Measurements from ENCODE around the gene FKBP11. TPM values are rescaled to one million over a fixed set of nuclear protein-coding genes. Genes with fewer than 3 reads are reported as not detected.
A peak's percentile ranks its signal among the peaks of the same experiment; 100 is the strongest.

FKBP11 gene
- total and polyA plus RNA-seq, 7 experiments from 2014 or later: 40.3 to 83.7 (median 55.3) TPM

DNA sequence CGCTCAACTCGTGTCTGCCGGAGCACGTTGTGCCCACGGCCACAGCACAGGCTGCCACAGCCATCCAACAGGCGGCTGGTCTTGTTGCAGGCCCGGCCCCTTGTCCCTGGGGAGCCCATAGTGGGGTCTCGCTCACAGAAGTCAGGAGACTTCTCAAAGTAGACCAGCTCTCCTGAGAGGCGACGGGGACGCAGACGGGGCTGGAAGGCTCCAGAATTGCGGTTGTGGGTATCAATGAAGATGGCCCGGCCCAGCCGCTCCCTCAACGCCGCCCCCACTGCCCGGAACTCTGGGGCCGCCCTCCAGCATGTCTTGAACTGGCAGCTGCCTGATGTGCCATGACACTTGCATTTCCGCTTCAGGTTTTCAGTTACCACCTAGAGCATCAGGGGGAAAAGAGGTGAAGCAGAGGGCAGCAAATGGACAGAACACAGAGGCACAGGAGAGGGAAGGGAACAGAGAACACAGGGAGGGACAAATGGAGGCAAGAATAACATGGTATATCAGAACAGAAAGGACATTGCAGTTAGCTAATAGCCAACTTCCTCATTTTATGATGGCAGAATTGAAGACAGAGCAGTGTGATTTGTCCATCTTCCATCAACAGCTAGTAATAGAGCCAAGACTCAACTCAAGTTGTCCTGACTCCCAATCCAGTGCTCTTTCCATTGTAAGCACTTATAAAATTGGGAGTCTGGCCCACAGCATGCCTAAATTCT lies 41.0 kb upstream of the FKBP11 start:
- Histone ChIP-seq H3K4me1 (ENCODE audit: control insufficient read depth in 2 of 2, insufficient read depth in 2 of 2, low read length in 2 of 2) (peaks cover 14 to 26% of the 10 kb centered on the region in 2 donors), H3K27ac (ENCODE audit: low read depth, low read length) (no peak overlapping the region), H3K9me3 (ENCODE audit: control insufficient read depth in 2 of 3, low read length in 3 of 3) (no peaks in the 10 kb centered on the region), H3K27me3 (ENCODE audit: control insufficient read depth in 2 of 2, insufficient read depth in 2 of 2, low read length in 2 of 2) (peaks cover 0 to 11% of the 10 kb centered on the region in 2 donors), H3K36me3 (ENCODE audit: control insufficient read depth in 2 of 3, insufficient read depth in 3 of 3, low read length in 3 of 3) (no peaks in the 10 kb centered on the region), H3K4me3 (ENCODE audit: low read length) (no peak overlapping the region)
- Mint-ChIP-seq H3K4me3 (no peak overlapping the region), H3K27me3 (peaks cover 9 to 62% (median 11%) of the 10 kb centered on the region in 5 donors), H3K27ac (no peak overlapping the region), H3K9me3 (no peaks in the 10 kb centered on the region), H3K36me3 (no peaks in the 10 kb centered on the region), H3K4me1 (peaks cover 8 to 24% (median 12%) of the 10 kb centered on the region in 7 donors)
- DNase-seq (no peak), ATAC-seq (no peak)
- POLR2A ChIA-PET: interaction anchor here (0.6 kb wide), 1 partner anchor 98 kb away, joined by 3 read pairs; no protein-coding TSS in a partner anchor
- CTCF ChIA-PET: interaction anchor here (0.8 to 1.2 kb wide), 2 partner anchors 22 to 30 kb away, joined by 3 read pairs; no protein-coding TSS in a partner anchor
- intact Hi-C loops (cut with micrococcal nuclease): no loop called here

DNA sequence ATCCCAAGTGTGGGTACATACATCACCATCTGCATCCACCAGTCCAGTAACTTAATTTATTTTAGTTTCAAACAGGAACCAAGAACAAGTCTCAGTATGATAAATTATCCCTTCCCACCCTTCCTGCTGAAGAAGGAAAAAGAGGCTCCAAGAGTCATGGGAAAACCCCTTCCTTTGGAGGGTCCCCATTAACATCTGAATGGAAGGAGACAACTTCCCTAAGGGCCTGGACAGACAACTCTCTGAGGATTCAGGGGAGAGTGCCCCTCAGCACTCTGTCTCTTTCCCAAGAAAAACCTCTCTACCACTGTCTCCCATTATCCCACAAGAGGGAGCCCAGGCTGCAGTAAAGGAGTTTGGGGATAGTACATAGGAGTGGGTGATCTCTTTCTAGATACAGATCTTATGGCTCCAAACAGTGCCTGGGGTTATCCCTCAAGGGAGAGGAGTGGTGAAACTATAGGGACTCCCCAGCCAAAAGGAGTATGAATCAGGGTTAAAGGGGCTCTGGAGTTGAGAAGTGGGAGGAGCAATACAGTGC lies 40.1 kb upstream of the FKBP11 start:
- DNase-seq (no peak), ATAC-seq (no peak)
- intact Hi-C loops (cut with micrococcal nuclease): no loop called here
- Mint-ChIP-seq H3K4me3 (no peak overlapping the region), H3K27ac (no peak overlapping the region), H3K4me1 (peaks cover 0 to 14% (median 2%) of the 10 kb centered on the region in 7 donors), H3K36me3 (no peaks in the 10 kb centered on the region), H3K27me3 (peaks cover 0 to 62% (median 5%) of the 10 kb centered on the region in 5 donors), H3K9me3 (no peaks in the 10 kb centered on the region)
- no peak overlapping the region for H3K27ac ChIP-seq (ENCODE audit: low read depth, low read length)
- H3K9me3 ChIP-seq (ENCODE audit: control insufficient read depth in 2 of 3, low read length in 3 of 3): no peaks in the 10 kb centered on the region
- no peaks in the 10 kb centered on the region for H3K36me3 ChIP-seq (ENCODE audit: control insufficient read depth in 2 of 3, insufficient read depth in 3 of 3, low read length in 3 of 3)
- no peak overlapping the region for H3K4me3 ChIP-seq (ENCODE audit: low read length)
- H3K4me1 ChIP-seq (ENCODE audit: control insufficient read depth in 2 of 2, insufficient read depth in 2 of 2, low read length in 2 of 2): peaks cover 5 to 16% of the 10 kb centered on the region in 2 donors
- ChIA-PET POLR2A (no interaction called here), CTCF (interaction anchor here (0.5 kb wide), 1 partner anchor 24 kb away, joined by 3 read pairs; no protein-coding TSS in a partner anchor)
- H3K27me3 ChIP-seq (ENCODE audit: control insufficient read depth in 2 of 2, insufficient read depth in 2 of 2, low read length in 2 of 2): peaks cover 0 to 2% of the 10 kb centered on the region in 2 donors

DNA sequence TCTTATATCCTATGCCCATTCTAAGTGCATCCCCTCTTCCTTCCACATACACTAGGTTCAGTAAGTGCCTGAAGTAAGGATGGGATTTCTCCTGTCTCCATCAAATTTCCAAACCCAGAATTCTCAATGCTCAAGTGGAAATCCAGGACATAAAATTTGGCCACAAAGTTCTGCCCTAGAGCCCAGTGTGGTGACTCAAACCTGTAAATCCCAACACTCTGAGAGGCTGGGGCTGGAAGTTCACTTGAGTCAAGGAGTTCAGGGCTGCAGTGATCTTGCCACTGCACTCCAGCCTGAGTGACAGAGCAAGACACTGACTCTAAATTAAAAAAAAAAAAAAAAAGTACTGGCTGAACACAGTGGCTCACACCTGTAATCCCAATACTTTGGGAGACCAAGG lies 36.5 kb upstream of the FKBP11 start:
- peaks cover 0 to 53% (median 5%) of the 10 kb centered on the region in 5 donors for H3K27me3 Mint-ChIP-seq

GRCh38 chr12:48961331-48961730 lies 36.0 kb upstream of the FKBP11 start:
- no peak for DNase-seq
- Mint-ChIP-seq H3K27ac (no peak overlapping the region), H3K9me3 (no peaks in the 10 kb centered on the region), H3K36me3 (peaks cover 0 to 1% (median 0%) of the 10 kb centered on the region in 5 donors), H3K4me3 (no peak overlapping the region), H3K4me1 (peaks cover 0 to 20% (median 16%) of the 10 kb centered on the region in 7 donors), H3K27me3 (peaks cover 0 to 50% (median 5%) of the 10 kb centered on the region in 5 donors)
- no peak for ATAC-seq
- intact Hi-C loops (cut with micrococcal nuclease): no loop called here
- ChIA-PET POLR2A (no interaction called here), CTCF (no interaction called here)
- H3K27ac ChIP-seq (ENCODE audit: low read depth, low read length): no peak overlapping the region
- peaks cover 8% of the 10 kb centered on the region in 2 donors for H3K4me1 ChIP-seq (ENCODE audit: control insufficient read depth in 2 of 2, insufficient read depth in 2 of 2, low read length in 2 of 2)
- H3K36me3 ChIP-seq (ENCODE audit: control insufficient read depth in 2 of 3, insufficient read depth in 3 of 3, low read length in 3 of 3): peaks cover 0 to 5% (median 0%) of the 10 kb centered on the region in 3 experiments
- H3K9me3 ChIP-seq (ENCODE audit: control insufficient read depth in 2 of 3, low read length in 3 of 3): no peaks in the 10 kb centered on the region
- H3K4me3 ChIP-seq (ENCODE audit: low read length): no peak overlapping the region
- no peaks in the 10 kb centered on the region for H3K27me3 ChIP-seq (ENCODE audit: control insufficient read depth in 2 of 2, insufficient read depth in 2 of 2, low read length in 2 of 2)

More for the DNA sequence above, 36.5 kb upstream of the FKBP11 start:
- intact Hi-C loops (cut with micrococcal nuclease): no loop called here
- H3K27ac Mint-ChIP-seq: no peak overlapping the region
- Histone ChIP-seq H3K9me3 (ENCODE audit: control insufficient read depth in 2 of 3, low read length in 3 of 3) (no peaks in the 10 kb centered on the region), H3K4me1 (ENCODE audit: control insufficient read depth in 2 of 2, insufficient read depth in 2 of 2, low read length in 2 of 2) (peaks cover 5 to 6% of the 10 kb centered on the region in 2 donors), H3K27ac (ENCODE audit: low read depth, low read length) (no peak overlapping the region), H3K4me3 (ENCODE audit: low read length) (no peak overlapping the region), H3K27me3 (ENCODE audit: control insufficient read depth in 2 of 2, insufficient read depth in 2 of 2, low read length in 2 of 2) (no peaks in the 10 kb centered on the region), H3K36me3 (ENCODE audit: control insufficient read depth in 2 of 3, insufficient read depth in 3 of 3, low read length in 3 of 3) (peaks cover 0 to 5% (median 0%) of the 10 kb centered on the region in 3 experiments)
- H3K36me3 Mint-ChIP-seq: peaks cover 0 to 1% (median 0%) of the 10 kb centered on the region in 5 donors
- no peak for DNase-seq
- POLR2A ChIA-PET: no interaction called here
- no peaks in the 10 kb centered on the region for H3K9me3 Mint-ChIP-seq
- no peak overlapping the region for H3K4me3 Mint-ChIP-seq
- CTCF ChIA-PET: interaction anchor here (0.6 kb wide), 1 partner anchor 22 kb away, joined by 4 read pairs; no protein-coding TSS in a partner anchor
- H3K4me1 Mint-ChIP-seq: peaks cover 0 to 15% (median 11%) of the 10 kb centered on the region in 7 donors
- ATAC-seq: no peak

GRCh38 chr12:48960834-48961233 lies 35.5 kb upstream of the FKBP11 start:
- H3K9me3 Mint-ChIP-seq: no peaks in the 10 kb centered on the region
- no peak overlapping the region for H3K27ac Mint-ChIP-seq
- H3K4me1 Mint-ChIP-seq: peaks cover 4 to 25% (median 21%) of the 10 kb centered on the region in 7 donors
- H3K36me3 ChIP-seq (ENCODE audit: control insufficient read depth in 2 of 3, insufficient read depth in 3 of 3, low read length in 3 of 3): peaks cover 0 to 5% (median 0%) of the 10 kb centered on the region in 3 experiments
- ChIA-PET POLR2A (no interaction called here), CTCF (no interaction called here)
- H3K4me3 Mint-ChIP-seq: no peak overlapping the region
- no peaks in the 10 kb centered on the region for H3K27me3 ChIP-seq (ENCODE audit: control insufficient read depth in 2 of 2, insufficient read depth in 2 of 2, low read length in 2 of 2)
- intact Hi-C loops (cut with micrococcal nuclease): no loop called here
- no peaks in the 10 kb centered on the region for H3K9me3 ChIP-seq (ENCODE audit: control insufficient read depth in 2 of 3, low read length in 3 of 3)
- H3K36me3 Mint-ChIP-seq: peaks cover 0 to 5% (median 0%) of the 10 kb centered on the region in 5 donors
- no peak overlapping the region for H3K4me3 ChIP-seq (ENCODE audit: low read length)
- no peak for ATAC-seq
- peaks cover 13% of the 10 kb centered on the region in 2 donors for H3K4me1 ChIP-seq (ENCODE audit: control insufficient read depth in 2 of 2, insufficient read depth in 2 of 2, low read length in 2 of 2)
- peaks cover 0 to 47% (median 5%) of the 10 kb centered on the region in 5 donors for H3K27me3 Mint-ChIP-seq
- DNase-seq: no peak
- no peak overlapping the region for H3K27ac ChIP-seq (ENCODE audit: low read depth, low read length)

GRCh38 chr12:48958049-48958388 lies 32.7 kb upstream of the FKBP11 start:
- no peaks in the 10 kb centered on the region for H3K27me3 ChIP-seq (ENCODE audit: control insufficient read depth in 2 of 2, insufficient read depth in 2 of 2, low read length in 2 of 2)
- peaks cover 0 to 14% (median 10%) of the 10 kb centered on the region in 5 donors for H3K36me3 Mint-ChIP-seq
- ATAC-seq (no peak), DNase-seq (no peak)
- CTCF ChIA-PET: interaction anchor here (0.6 to 1.9 kb wide), 10 partner anchors 11 to 106 kb away, joined by 3 to 11 read pairs (median 3); partner anchors contain the start of genes DDX23 and WNT1
- H3K36me3 ChIP-seq (ENCODE audit: control insufficient read depth in 2 of 3, insufficient read depth in 3 of 3, low read length in 3 of 3): peaks cover 0 to 6% (median 0%) of the 10 kb centered on the region in 3 experiments
- H3K4me3 ChIP-seq (ENCODE audit: low read length): peak overlapping the region; percentile 86
- H3K4me1 Mint-ChIP-seq: peaks cover 27 to 50% (median 43%) of the 10 kb centered on the region in 7 donors
- peaks cover 0 to 31% (median 5%) of the 10 kb centered on the region in 5 donors for H3K27me3 Mint-ChIP-seq
- H3K27ac ChIP-seq (ENCODE audit: low read depth, low read length): peak overlapping the region; percentile 80
- intact Hi-C loops (cut with micrococcal nuclease): loop anchor here in 1 of 2 donors (5.0 kb wide), 1 partner anchor 761 kb away; no protein-coding TSS in a partner anchor
- H3K4me3 Mint-ChIP-seq: peak overlapping the region; percentile 90 to 99 (median 96)
- H3K9me3 ChIP-seq (ENCODE audit: control insufficient read depth in 2 of 3, low read length in 3 of 3): no peaks in the 10 kb centered on the region
- H3K9me3 Mint-ChIP-seq: peaks cover 0 to 1% (median 0%) of the 10 kb centered on the region in 11 donors
- peaks cover 17 to 22% of the 10 kb centered on the region in 2 donors for H3K4me1 ChIP-seq (ENCODE audit: control insufficient read depth in 2 of 2, insufficient read depth in 2 of 2, low read length in 2 of 2)
- peak overlapping the region in 7 of 9 donors; percentile 32 to 96 (median 89) for H3K27ac Mint-ChIP-seq
- POLR2A ChIA-PET: interaction anchor here (0.6 to 1.8 kb wide), 8 partner anchors 10 to 230 kb away, joined by 3 to 8 read pairs (median 4); partner anchors contain the start of genes DDX23 and FKBP11
